Vagina (tissue), 2 donors: ENCODE measurements around the gene MPP1.

Experiments used
- CTCF ChIP-seq, 3 experiments: fragments of 450-650 bp in 2 of 3; fragments of 200-600 bp in 1 of 3; sonication (generic) in 1 of 3; IDR thresholded peaks; one replicate each; pipeline ENCODE4 v1.5.1; 2017 to 2019; ENCODE audit warnings: antibody characterized with exemption in 3 of 3, mild to moderate bottlenecking in 2 of 3, moderate library complexity in 2 of 3
- POLR2A ChIP-seq, 2 donors: fragments of 450-650 bp; IDR thresholded peaks; one replicate each; pipeline ENCODE4 v1.6.1; 2017; ENCODE audit warnings: antibody characterized with exemption in 2 of 2, mild to moderate bottlenecking in 2 of 2, moderate library complexity in 2 of 2

- no peak for TF ChIP-seq CTCF (IDR thresholded peaks at IDR 0.05)
- no peak for TF ChIP-seq POLR2A (IDR thresholded peaks at IDR 0.05)
These were observed 74.1 kb downstream of the MPP1 start for GRCh38 chrX:154731184-154731583.
